NCI-H2196 (cell line): ENCODE results near the gene GPI.
"Not testable (repeated sequence)": the region's sequence is repeated elsewhere in the genome, so short reads cannot be mapped to it uniquely, and the experiment has no call there.

Experiments
- DNase-seq: peaks from one replicate; lab custom pipeline; 2025; ENCODE audit not compliant: unreplicated experiment; lab: John Stamatoyannopoulos, UW

Gene GPI

DNA sequence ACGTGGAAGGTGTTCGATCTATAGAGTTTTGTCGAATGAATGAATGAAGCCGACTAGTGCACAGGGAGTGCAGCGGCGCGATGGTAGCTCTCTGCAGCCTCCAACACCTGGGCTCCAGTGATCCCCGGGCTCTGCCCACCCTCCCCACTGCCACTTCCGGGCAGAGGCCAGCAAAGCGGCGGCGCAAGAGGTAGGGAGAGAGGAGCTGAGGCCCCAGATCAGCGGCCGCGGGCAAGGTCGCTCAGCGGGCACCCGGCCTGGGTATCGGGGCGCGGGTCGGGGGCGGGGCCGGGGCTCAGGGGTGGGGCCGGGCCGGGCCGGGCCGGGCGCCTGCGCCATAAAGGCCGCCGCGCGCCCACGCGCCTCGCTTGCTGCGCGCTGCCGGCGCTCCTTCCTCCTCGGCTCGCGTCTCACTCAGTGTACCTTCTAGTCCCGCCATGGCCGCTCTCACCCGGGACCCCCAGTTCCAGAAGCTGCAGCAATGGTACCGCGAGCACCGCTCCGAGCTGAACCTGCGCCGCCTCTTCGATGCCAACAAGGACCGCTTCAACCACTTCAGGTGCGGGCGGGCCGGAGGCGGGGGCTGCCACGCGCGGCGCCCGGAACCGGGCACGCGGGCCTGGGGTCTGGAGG is at the start of gene GPI:
Gene GPI (plus strand): TSS at position 367 of the 633 bp plus-strand sequence. CDS start 71 bp downstream, at position 438.
- peak; percentile 78 for DNase-seq

DNA sequence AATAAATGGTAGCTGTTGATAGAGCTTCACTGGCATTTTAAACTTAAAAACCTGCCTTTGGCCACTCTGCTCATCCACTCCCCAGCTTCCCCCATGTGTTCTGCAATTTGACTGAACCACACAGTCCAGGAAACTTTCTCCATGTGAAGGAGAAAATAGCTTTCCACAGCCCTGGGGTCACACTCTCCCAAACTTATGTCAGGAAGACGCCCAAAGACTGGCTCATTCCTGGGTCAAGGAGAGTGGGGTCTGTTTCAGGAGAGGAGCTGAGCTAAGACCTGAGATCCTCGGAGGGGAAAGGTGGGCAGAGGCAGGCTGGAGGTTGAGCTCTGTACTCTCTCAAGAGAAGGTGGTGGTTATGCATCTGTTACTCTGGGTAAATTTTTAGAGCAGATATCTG is 48.7 kb upstream of the GPI start:
- no peak for DNase-seq

DNA sequence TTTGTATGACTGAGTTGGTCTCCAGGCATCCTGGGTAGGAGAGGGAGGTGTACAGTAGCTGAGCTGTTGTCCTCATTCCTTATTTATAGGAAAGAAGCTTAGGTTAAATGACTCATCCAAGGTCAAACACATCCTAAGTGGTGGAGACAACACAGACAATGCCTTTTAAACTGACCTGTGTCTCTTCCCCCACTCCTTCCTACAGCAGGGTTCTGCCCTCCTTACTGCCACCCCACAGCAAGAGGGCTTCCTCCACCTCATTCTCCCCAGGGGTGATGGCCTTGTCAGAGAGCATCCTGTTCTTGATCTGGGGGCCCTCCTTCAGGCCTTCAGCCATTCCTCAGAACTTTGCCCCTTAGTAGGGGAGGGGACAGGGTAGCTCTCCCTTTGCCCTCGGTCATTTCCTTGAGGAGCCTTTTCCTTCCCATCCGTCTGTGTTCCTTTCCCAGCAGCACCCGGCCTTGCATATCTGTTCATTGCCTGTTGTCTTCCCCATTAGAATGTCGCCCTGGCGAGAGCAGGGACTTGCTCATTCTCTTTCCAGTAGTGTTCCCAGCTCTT is 48.2 kb upstream of the GPI start:
- no peak for DNase-seq

DNA sequence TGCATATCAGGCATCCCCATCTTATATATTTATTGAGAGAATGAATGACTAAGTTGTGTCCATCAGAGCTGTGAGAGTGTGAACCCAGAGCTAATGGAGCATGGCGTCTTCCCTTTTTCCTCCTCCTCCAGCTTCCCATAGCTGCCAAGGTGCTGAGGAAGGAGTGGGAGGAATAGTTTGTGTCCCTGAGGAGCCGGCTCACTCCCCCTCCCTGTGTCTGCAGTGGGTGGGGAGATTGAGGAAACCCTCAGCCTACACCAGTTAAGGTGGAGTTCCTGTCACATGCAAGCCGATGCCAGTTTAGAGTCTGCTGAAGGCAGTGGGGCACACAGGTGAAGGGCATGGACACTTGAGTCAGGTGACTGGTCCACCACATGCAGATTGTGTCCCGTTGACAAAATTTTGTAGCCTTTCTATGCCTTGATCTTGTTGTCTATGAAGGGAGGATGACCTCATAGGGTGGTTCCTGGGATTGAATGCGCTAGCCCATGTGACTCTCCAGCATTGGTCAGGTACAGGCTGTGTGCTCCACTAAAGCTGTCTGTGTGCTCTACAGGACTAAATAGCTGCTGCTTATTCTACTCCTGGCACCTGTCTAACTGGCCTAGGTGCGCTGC is 47.6 kb upstream of the GPI start:
- DNase-seq, result peak; percentile 9

DNA sequence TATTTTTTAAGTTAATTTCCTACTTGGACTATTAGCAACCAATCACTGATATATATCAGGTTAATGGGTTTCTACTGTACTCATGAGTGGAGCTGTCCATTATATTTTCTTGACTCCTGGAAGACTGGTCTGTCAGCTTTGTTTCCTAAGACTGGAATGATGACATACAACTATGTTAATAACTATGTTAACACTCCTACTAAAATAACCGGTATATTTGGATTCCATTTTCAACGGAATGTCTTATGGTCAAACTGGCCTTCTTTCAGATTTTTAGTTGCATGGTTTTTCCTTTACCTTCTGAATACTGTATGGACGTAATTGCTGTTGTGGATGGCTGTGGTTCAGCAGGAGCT is 45.8 kb upstream of the GPI start:
- no peak for DNase-seq

DNA sequence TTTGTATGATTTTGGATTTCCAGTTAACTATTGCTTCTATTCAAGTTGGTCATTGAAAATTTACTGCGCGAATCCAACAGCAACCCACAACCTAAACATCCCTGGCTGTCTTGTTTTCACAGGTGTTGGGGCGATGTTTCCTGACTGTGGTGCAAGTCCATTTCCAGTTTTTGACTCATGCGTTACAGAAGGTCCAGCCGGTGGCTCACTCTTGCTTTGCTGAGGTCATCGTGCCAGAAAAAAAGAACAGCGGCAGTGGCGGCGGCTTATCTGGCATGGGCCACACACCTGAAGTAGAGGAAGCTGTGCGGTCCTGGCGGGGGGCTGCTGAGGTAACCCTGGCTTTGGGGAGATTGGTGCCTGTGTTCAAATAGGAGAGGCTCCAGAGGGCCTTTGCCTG is 45.2 kb upstream of the GPI start:
- DNase-seq, result no peak

DNA sequence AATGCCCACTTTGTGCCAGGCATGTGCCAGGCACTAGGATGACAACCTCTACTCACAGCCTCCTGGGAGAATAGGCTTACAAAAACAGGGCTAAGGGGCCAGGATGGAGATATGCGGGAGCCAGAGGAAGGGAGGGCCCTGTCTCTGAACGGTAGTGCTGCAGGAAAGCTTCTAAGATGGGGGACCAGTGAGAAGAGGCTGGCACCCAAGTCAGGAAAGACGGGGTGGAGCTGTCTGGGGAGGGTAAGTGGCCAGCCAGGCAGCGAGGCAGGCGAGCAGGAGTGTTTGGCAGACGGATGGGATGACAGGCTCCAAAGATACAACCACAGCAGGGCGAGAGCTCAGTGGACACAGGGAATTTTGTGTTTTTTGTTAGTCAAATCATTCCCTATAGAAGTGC is 44.7 kb upstream of the GPI start:
- DNase-seq, result no peak

DNA sequence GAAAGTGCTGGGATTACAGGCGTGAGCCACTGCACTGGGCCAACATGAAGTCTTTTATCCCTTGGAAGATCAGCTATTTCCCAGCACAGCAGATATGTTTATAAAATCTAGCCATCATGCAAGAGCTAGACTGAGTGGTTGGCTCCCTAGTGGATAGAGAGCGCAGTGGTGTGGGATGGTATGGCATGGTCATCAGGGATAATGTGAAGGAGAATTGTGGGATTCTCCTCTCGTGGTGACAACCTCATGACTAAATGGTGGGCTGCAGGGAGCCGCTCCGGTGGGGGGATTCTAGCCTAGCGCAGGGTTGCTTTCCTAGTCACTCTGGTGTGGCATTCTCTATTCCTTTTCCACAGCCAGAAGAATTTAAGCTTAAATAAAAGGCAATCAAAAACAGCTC is 43.3 kb upstream of the GPI start:
- DNase-seq, result no peak

DNA sequence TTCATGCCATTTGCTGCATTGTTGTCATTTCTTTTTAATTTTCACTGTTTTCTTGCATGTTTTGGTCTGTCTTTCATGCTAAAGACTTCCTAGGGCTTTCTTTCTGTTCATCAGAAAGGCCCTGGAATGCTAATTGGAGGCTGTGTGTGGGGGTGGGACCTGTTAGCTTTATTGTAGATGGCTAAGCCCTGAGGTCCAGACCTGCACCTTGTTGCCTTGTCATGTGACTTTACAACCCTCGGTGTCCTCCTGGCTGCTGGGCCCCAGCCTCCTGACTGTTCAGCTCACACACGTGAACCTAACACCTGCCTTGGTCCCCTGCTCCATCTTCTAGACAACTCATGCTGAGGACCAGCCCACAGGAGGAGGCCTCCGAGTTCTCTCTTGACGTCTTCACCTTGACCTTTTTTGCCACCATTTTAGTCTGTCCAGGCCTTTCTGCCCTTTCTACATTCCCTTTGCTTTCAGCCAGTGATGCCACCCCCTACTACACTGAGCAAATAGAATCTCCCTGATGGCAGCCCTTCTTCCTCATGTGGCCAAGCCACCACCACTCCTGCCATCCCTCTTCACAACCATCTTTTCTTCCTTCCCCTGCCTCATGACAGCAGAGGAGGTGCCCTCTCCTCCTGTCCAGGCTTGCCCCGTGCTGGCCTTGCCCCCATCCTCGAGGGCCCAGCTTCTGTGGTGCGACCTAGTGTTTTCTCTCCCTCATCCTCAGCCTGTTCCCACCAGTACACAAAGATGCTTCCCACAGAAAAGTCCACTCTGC is 41.4 kb upstream of the GPI start:
- DNase-seq, result no peak

DNA sequence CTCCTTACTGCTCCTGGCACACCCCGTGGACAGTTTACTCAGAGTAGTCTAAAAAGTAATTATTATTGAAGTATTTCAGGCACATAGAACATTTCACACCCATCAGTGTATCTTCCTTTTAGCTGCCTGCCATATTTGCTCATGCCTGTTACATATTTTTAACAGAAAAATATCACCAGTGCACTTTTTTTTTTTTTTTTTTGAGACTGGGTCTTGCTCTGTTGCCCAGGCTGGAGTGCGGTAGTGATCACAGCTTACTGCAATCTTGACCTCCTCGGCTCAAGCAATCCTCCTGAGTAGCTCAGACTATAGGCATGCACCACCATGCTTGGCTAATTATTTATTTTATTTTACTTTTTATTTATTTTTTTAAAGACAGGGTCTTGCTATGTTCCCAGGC is 40.7 kb upstream of the GPI start:
- DNase-seq, result no peak

DNA sequence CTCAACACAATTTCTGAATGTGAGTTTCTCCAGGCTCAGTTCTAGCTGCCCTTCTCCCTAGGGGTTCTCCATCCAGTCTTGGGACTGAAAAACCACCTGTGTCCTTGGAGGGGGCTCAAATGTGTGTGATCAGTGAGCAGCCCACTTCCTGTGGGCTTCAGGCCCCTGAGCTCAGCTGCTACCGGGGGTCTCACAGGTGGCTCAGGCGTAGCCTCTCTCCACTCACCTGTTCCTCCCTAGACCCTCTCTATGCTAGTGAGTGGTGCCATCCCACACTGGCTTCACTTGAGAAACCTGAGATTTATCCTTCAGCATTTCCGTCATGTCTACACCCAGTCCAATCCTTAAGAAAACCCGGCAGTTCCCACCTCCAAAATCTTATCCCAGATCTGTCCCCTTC is 39.8 kb upstream of the GPI start:
- no peak for DNase-seq

DNA sequence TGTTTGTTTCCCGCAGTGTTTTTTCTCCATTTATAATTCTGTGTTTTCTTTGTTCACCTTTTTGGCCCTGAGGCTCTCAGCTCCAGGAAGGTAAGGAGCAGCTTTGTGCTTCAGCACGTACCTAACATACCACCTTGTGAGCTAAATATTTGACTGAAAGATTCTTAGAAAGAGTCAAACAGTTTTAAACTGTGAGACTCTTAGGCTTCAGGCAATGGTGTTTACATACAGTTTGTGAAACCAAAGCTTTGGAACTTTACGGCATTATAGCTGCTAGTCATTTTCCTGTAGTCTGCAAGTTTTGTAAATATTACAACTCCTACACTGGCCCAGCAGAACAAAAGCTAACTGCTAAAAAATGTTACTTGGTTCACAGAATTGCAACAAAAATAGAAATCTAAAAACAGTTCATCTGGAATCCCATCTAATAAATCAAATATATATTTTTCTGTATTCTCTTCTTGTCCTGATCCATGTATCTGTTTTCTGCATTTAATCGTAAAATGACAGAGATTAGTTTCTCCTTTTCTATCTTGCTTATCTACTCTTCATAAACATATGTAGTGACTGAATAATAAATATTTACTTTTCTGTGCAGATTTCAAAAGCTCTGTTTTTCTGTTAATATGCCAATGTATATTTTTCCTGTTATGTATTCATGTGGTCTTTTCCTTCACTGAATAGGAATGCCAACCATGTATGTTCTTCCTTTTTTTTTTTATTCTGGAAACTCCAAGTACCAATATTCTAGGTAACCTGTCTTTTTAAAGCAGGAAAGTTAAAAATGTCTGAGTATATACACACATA is 38.8 kb upstream of the GPI start:
- no peak for DNase-seq

DNA sequence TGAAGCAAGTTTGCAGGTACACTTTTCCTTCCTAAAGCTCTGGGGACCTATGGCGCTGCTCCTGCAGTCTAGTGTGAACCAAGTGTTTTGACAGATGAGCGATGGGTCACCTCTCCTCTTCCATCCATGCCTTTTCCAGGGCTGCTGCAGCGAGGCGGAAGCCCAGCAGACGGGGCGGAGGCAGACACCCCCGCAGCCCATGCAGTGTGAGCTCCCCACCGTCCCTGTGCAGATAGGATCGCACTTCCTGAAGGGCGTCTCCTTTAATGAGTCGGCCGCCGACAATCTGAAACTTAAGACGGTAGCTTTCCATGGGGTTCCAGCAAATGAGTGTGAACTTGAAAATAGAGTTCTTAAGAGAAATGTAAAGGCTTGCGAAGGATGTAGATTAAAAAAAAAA is 37.1 kb upstream of the GPI start:
- no peak for DNase-seq

DNA sequence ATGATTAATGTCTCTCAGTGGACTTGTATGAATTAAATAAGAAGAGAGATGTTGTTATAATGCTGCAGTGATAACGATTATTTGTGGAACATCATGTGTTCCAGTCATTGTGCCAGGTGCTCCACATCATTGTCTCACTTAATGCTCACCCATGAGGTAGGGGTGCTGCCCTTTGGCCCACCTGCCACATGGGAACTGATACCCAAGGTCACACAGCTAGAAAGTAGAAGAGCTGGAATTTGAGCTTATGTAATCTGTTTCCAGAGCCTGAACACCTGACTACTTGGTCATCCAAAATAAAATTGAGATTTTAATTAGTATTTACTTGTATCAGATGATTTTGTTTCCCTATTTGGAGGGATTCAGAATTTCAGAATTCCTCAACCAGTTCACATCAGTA is 36.0 kb upstream of the GPI start:
- no peak for DNase-seq

DNA sequence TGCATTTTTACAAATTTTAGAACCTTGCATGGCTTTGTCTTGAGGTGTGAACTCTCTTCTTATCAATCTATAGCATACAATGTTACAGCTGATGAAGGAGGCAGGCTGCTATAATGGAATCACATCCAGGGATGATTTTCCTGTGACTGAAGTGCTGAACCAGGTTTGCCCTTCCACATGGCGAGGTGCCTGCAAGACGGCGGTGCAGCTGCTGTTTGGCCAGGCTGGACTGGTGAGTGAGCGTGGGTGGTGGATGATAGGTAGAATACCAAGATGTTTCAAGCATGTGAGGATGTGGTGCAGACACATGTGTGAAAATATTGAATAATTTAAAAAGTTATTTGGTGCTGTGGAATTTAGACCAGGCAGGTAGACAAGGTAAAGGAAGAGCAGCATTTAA is 34.9 kb upstream of the GPI start:
- DNase-seq, result no peak

DNA sequence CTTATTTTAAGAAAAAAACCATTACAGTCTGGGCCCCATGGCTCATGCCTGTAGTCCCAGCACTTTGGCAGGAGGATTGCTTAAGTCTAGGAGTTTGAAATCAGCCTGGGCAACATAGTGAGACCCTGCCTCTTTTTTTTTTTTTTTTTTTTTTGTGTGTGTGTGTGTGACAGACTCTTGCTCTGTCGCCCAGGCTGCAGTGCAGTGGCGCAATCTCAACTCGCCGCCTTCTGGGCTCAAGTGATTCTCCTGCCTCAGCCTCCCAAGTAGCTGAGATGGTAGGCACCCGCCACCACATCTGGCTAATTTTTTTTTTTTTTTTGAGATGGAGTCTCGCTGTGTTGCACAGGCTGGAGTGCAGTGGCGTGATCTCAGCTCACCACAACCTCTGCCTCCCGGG is 34.4 kb upstream of the GPI start:
- DNase-seq, result not testable (repeated sequence)

DNA sequence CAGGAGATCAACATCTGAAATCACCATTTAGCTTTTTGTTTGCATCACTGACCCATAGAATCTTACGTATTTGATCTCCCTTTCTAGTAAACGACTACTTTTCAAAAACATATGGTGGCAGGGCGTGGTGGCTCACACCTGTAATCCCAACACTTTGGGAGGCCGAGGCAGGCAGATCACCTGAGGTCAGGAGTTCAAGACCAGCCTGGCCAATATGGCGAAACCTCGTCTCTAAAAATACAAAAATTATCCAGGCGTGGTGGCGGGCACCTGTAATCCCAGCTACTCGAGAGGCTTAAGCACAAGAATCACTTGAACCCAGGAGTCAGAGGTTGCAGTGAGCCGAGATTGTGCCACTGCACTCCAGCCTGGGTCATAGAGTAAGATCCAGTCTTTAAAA is 33.4 kb upstream of the GPI start:
- not testable (repeated sequence) for DNase-seq

DNA sequence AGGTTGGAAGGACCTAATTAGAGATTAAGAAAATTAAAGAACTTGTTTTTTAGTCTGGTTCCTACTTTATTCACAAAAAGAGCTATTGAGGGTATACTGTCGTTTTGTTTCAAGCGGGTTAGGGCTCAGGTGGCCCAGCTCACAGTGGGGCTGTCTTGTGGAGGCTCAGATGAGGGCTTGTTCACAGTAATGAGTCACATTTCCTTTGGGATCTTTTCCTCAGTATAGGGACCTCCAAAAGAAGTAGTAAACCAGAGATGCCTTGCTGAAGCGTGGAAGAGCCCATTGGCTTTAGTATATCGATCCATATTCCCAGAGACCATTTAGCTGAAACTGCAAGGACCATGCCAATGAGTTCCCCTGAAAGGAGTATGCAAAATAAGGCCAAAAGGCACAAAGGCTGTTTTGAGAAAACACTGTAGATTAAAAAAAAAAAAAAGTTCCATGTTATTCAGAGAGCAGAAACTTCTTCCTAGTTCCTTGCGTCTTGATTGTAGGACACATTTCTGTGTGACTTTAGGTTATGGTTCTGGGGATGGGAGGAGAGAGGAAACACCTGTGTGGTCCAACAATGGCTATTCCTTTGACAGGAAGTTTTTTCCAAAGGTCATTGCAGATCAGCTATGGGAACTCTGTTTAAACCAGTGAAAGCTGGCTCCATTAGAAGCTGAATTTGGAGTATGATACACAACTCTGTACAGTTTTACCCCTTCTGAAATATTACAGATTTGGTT is 32.8 kb upstream of the GPI start:
- no peak for DNase-seq

DNA sequence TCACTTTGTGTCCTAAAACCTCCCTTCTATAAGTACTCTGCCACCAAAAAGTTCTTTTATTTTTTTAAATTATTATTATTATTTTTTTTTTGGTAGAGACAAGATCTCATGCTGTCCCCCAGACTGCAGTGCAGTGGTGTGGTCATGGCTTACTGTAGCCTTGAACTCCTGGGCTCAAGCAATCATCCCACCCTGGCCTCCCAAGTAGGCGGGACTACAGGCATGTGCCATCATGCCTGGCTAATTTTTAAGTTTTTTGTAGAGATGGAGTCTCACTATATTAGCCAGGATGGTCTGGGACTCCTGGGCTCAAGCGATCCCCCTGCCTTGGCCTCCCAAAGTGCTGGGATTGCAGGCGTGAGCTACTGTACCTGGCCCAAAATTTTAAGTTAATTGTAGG is 29.1 kb upstream of the GPI start:
- DNase-seq, result no peak

DNA sequence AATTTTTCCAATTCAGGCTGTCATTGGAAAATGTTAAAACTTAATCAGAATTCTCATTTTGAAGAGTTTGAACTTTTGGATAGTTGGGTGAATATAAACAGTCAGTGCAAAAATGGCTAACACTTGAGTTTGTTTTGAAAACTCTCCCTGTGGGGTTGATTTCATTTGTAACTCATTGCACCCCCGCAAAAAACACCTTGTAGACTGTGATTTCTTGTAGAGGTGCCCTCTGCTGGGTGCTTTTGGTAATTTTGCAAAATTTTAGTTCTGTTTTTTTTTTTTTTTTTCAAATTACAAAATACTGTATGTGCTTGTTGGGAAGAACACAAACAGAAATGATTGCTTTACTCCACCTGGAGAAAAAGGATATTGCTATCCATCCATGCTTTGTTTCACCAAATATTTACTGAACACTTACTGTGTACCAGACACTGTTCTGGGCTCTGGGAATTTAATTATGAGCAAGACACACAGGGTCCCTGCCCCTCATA is 28.2 kb upstream of the GPI start:
- peak; percentile 45 for DNase-seq

DNA sequence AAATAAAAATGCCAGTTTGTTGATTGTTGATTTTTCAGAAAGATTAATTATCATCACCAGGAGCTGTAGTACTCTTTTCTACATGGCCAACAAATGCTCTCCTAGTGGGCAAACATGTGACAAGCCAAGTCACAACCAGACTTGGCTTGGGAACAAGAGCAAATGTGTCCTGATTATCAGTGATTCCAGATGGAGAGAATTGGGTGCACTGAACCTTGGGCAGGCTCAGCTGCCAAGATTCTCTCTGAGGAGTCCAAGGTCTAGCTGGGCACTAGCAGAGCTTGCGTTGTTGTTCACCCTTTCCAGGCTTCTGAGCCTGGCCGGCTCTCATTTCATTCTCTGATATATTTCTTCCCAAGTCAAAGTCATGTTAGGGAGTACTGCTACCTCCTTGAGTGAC is 27.3 kb upstream of the GPI start:
- DNase-seq, result no peak
